Activated naive CD4-positive, alpha-beta T cell treated with Interleukin-2 at 50 U/mL for 16 hours (primary cell): ENCODE measurements around the gene MLH1.
A peak's percentile ranks its signal among the peaks of the same experiment; 100 is the strongest.
"Not testable (repeated sequence)": the region's sequence is repeated elsewhere in the genome, so short reads cannot be mapped to it uniquely, and the experiment has no call there.

Experiments used
- DNase-seq: peaks from one replicate; pipeline ENCODE4 v3.0.0-alpha.2; 2020

Gene MLH1

GRCh38 chr3:36993326-36994283, at the start of gene MLH1:
TSS of gene MLH1 (plus strand) at chr3:36993518. CDS start at chr3:36993548, 30 bp downstream.
- peak; percentile 99 for DNase-seq

GRCh38 chr3:36943601-36944000, 49.7 kb upstream of the MLH1 start:
- DNase-seq: no peak

GRCh38 chr3:36944012-36944640, 49.2 kb upstream of the MLH1 start:
- DNase-seq: peak; percentile 35

- DNase-seq: peak; percentile 87
Measured at GRCh38 chr3:36944641-36945270, 48.6 kb upstream of the MLH1 start, which contains the start of gene TRANK1. TSS of gene TRANK1 (minus strand) at chr3:36945054. CDS start at chr3:36944809, 245 bp downstream.

GRCh38 chr3:36945333-36945980, 47.9 kb upstream of the MLH1 start:
- DNase-seq: no peak

- not testable (repeated sequence) for DNase-seq
Measured at GRCh38 chr3:36947814-36948213, 45.5 kb upstream of the MLH1 start.

- no peak for DNase-seq
Measured at GRCh38 chr3:36954452-36955134, 38.7 kb upstream of the MLH1 start.

GRCh38 chr3:36956155-36956554, 37.2 kb upstream of the MLH1 start:
- no peak for DNase-seq

- DNase-seq: no peak
Measured at GRCh38 chr3:36957063-36957462, 36.3 kb upstream of the MLH1 start.

- peak; percentile 6 for DNase-seq
Measured at GRCh38 chr3:36957862-36958686, 35.2 kb upstream of the MLH1 start.

GRCh38 chr3:36959821-36960220, 33.5 kb upstream of the MLH1 start:
- DNase-seq: no peak

GRCh38 chr3:36960502-36960901, 32.8 kb upstream of the MLH1 start:
- DNase-seq: no peak

- DNase-seq: not testable (repeated sequence)
Measured at GRCh38 chr3:36963008-36963407, 30.3 kb upstream of the MLH1 start.

- DNase-seq: no peak
Measured at GRCh38 chr3:36964331-36964730, 29.0 kb upstream of the MLH1 start.

- DNase-seq: no peak
Measured at GRCh38 chr3:36964817-36965216, 28.5 kb upstream of the MLH1 start.

GRCh38 chr3:36965440-36965839, 27.9 kb upstream of the MLH1 start:
- no peak for DNase-seq

GRCh38 chr3:36969085-36969484, 24.2 kb upstream of the MLH1 start:
- DNase-seq: no peak

- peak; percentile 46 for DNase-seq
Measured at GRCh38 chr3:36969540-36970432, 23.5 kb upstream of the MLH1 start.

GRCh38 chr3:36972163-36972562, 21.2 kb upstream of the MLH1 start:
- DNase-seq: no peak

- DNase-seq: no peak
Measured at GRCh38 chr3:36973139-36973538, 20.2 kb upstream of the MLH1 start.
